Fibroblast of lung (primary cell): ENCODE data around the gene COL18A1.

Experiments used
- EZH2 ChIP-seq: IDR thresholded peaks from 2 replicates; pipeline ENCODE4 v1.5.1; 2012; ENCODE audit warnings: low read length, control low read depth, mild to moderate bottlenecking; ENCODE audit errors: missing control alignments
- TF ChIP-seq, protein P1 (sequence below), 2 donors: IDR thresholded peaks in 1 of 2; conservative IDR thresholded peaks in 1 of 2; 1 replicate in 1 of 2; 2 replicates in 1 of 2; pipeline ENCODE4 v1.5.1; 2011 to 2012; ENCODE audit warnings: low read length in 2 of 2, control low read depth in 1 of 2, inconsistent platforms in 1 of 2, low read depth in 1 of 2, mild to moderate bottlenecking in 1 of 2

DNA sequence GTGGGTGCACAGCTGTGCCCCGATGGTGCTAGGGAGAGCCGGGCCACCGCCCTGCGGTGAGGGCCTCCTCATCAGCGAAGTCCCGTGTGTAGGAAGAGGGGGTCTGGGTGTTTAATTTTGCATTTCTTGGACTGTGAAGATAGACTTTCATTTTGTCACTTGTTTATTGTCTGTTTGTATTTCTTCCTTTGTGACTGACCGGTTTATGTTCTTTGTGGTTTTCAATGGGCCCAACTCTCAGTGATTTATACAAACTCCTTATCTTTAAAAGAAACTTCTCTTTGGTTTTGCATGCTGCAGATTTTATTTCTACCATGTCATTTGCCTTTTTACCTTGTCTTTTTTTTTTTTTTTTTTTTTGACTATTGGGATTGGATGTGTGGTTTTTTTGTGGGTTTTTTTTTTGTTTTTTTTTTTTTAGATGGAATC is 65.1 kb downstream of the COL18A1 start:
- TF ChIP-seq EZH2: no peak
- TF ChIP-seq, protein P1, sequence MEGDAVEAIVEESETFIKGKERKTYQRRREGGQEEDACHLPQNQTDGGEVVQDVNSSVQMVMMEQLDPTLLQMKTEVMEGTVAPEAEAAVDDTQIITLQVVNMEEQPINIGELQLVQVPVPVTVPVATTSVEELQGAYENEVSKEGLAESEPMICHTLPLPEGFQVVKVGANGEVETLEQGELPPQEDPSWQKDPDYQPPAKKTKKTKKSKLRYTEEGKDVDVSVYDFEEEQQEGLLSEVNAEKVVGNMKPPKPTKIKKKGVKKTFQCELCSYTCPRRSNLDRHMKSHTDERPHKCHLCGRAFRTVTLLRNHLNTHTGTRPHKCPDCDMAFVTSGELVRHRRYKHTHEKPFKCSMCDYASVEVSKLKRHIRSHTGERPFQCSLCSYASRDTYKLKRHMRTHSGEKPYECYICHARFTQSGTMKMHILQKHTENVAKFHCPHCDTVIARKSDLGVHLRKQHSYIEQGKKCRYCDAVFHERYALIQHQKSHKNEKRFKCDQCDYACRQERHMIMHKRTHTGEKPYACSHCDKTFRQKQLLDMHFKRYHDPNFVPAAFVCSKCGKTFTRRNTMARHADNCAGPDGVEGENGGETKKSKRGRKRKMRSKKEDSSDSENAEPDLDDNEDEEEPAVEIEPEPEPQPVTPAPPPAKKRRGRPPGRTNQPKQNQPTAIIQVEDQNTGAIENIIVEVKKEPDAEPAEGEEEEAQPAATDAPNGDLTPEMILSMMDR (conservative IDR thresholded peaks at IDR 0.05 in 1 of 2, IDR thresholded peaks at IDR 0.05 in 1 of 2; ENCODE audit: low read depth in 1 of 2, low read length in 2 of 2): no peak
